KMS-11 (cell line): ENCODE data around the gene EIF5.
"Not testable (repeated sequence)": the region's sequence is repeated elsewhere in the genome, so short reads cannot be mapped to it uniquely, and the experiment has no call there.

Source experiments
- H2AFZ ChIP-seq: fragments of 200-600 bp; sonication (generic); 2 replicates; pipeline ENCODE4 v1.6.1; 2016; ENCODE audit warnings: antibody characterized with exemption, mixed run types, low read depth
- H3K27ac ChIP-seq: fragments of 200-600 bp; sonication (generic); 2 replicates; pipeline ENCODE4 v1.6.1; 2016; ENCODE audit warnings: mild to moderate bottlenecking, mixed run types
- H3K27me3 ChIP-seq: fragments of 200-600 bp; sonication (generic); 2 replicates; pipeline ENCODE4 v1.6.1; 2017; ENCODE audit warnings: mild to moderate bottlenecking, low read depth, mixed run types, moderate library complexity; ENCODE audit not compliant: insufficient read depth
- H3K36me3 ChIP-seq: fragments of 200-600 bp; sonication (generic); 2 replicates; pipeline ENCODE4 v1.6.1; 2017; ENCODE audit warnings: mild to moderate bottlenecking, mixed run types; ENCODE audit not compliant: insufficient read depth
- H3K4me1 ChIP-seq: fragments of 200-600 bp; sonication (generic); 2 replicates; pipeline ENCODE4 v1.6.1; 2016; ENCODE audit warnings: mild to moderate bottlenecking, low read depth, mixed run types; ENCODE audit not compliant: poor library complexity, severe bottlenecking
- H3K4me2 ChIP-seq: fragments of 200-600 bp; sonication (generic); 2 replicates; pipeline ENCODE4 v1.7.0; 2016; ENCODE audit warnings: mild to moderate bottlenecking, mixed run types
- H3K4me3 ChIP-seq: fragments of 200-600 bp; sonication (generic); IDR thresholded peaks from 2 replicates; pipeline ENCODE4 v1.6.1; 2017; ENCODE audit warnings: low read depth, low read length, mixed read lengths; ENCODE audit not compliant: insufficient read depth
- H3K79me2 ChIP-seq: fragments of 200-600 bp; sonication (generic); 2 replicates; pipeline ENCODE4 v1.6.1; 2016; ENCODE audit warnings: low read depth, mixed run types; ENCODE audit not compliant: insufficient read depth
- H3K9ac ChIP-seq: fragments of 200-600 bp; sonication (generic); 2 replicates; pipeline ENCODE4 v1.6.1; 2016; ENCODE audit warnings: mild to moderate bottlenecking, mixed run types
- H4K20me1 ChIP-seq: fragments of 200-600 bp; sonication (generic); 2 replicates; pipeline ENCODE4 v1.6.1; 2016; ENCODE audit warnings: mild to moderate bottlenecking, mixed run types; ENCODE audit not compliant: insufficient read depth
- TF ChIP-seq, protein P1 (sequence below): fragments of 200-600 bp; sonication (generic); conservative IDR thresholded peaks from 2 replicates; pipeline ENCODE4 v1.6.1; 2017; ENCODE audit warnings: low read depth, mild to moderate bottlenecking, antibody characterized with exemption, low read length, moderate library complexity, mixed read lengths

Gene EIF5

GRCh38 chr14:103349982-103350381 is 15.9 kb downstream of the EIF5 start:
- no peak overlapping the region for H3K4me2 ChIP-seq
- TF ChIP-seq, protein P1, sequence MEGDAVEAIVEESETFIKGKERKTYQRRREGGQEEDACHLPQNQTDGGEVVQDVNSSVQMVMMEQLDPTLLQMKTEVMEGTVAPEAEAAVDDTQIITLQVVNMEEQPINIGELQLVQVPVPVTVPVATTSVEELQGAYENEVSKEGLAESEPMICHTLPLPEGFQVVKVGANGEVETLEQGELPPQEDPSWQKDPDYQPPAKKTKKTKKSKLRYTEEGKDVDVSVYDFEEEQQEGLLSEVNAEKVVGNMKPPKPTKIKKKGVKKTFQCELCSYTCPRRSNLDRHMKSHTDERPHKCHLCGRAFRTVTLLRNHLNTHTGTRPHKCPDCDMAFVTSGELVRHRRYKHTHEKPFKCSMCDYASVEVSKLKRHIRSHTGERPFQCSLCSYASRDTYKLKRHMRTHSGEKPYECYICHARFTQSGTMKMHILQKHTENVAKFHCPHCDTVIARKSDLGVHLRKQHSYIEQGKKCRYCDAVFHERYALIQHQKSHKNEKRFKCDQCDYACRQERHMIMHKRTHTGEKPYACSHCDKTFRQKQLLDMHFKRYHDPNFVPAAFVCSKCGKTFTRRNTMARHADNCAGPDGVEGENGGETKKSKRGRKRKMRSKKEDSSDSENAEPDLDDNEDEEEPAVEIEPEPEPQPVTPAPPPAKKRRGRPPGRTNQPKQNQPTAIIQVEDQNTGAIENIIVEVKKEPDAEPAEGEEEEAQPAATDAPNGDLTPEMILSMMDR: no peak
- H2AFZ ChIP-seq: no peak overlapping the region

GRCh38 chr14:103353362-103353761 is 19.3 kb downstream of the EIF5 start:
- H3K79me2 ChIP-seq: no peaks in the 10 kb centered on the region
- no peak overlapping the region for H3K4me2 ChIP-seq
- H3K27me3 ChIP-seq: no peaks in the 10 kb centered on the region
- H3K4me3 ChIP-seq: no peak overlapping the region
- H2AFZ ChIP-seq: no peak overlapping the region
- no peaks in the 10 kb centered on the region for H3K4me1 ChIP-seq
- no peak overlapping the region for H3K9ac ChIP-seq
- no peaks in the 10 kb centered on the region for H3K36me3 ChIP-seq
- H4K20me1 ChIP-seq: no peaks in the 10 kb centered on the region
- TF ChIP-seq, protein P1: no peak
- H3K27ac ChIP-seq: no peak overlapping the region

More at GRCh38 chr14:103349982-103350381, 15.9 kb downstream of the EIF5 start:
- Histone ChIP-seq H3K27me3 (no peaks in the 10 kb centered on the region), H3K4me3 (no peak overlapping the region), H4K20me1 (no peaks in the 10 kb centered on the region), H3K9ac (no peak overlapping the region), H3K27ac (no peak overlapping the region), H3K4me1 (no peaks in the 10 kb centered on the region), H3K36me3 (no peaks in the 10 kb centered on the region), H3K79me2 (no peaks in the 10 kb centered on the region)

- Histone ChIP-seq H3K36me3 (no peaks in the 10 kb centered on the region), H3K4me2 (no peak overlapping the region), H3K4me1 (no peaks in the 10 kb centered on the region)
These were observed 20.1 kb downstream of the EIF5 start for GRCh38 chr14:103354141-103354540.

DNA sequence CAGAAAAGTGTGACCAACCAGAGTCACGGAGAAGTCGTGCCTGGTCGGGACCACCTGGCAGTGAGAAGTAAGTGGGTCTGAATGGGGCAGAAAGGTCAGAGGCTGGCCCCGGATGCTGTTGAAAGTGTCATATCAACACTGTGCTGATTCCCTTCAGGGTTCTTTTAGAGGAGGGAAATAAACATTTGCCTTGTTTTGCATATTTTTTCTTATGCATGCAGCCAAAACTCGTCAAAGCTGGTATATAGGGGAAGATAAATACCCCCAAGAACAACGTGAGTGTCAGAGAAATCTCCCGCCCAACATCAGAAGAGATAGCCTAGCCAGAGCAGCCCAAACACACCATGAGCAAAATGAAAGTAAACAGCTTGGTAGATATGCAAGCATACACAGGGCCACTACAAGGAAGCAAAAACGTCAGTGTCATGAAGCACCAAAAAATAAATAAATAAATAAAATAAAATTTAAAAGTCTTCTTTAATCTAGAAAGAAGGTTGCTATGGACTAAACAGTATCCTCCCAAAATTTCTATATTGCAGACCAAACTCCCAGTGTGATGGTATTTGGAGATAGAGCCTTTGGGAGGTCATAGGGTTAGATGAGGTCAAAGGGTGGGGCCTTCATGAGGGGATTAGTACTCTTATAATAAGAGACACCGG is 22.1 kb downstream of the EIF5 start:
- Histone ChIP-seq H3K4me2 (no peak overlapping the region), H3K27ac (no peak overlapping the region), H3K9ac (no peak overlapping the region), H4K20me1 (no peaks in the 10 kb centered on the region), H2AFZ (no peak overlapping the region), H3K79me2 (no peaks in the 10 kb centered on the region), H3K4me3 (no peak overlapping the region), H3K27me3 (no peaks in the 10 kb centered on the region), H3K4me1 (no peaks in the 10 kb centered on the region), H3K36me3 (no peaks in the 10 kb centered on the region)
- TF ChIP-seq, protein P1: no peak

More at GRCh38 chr14:103354141-103354540, 20.1 kb downstream of the EIF5 start:
- no peak overlapping the region for H3K9ac ChIP-seq
- H2AFZ ChIP-seq: no peak overlapping the region
- H3K27me3 ChIP-seq: no peaks in the 10 kb centered on the region
- H4K20me1 ChIP-seq: no peaks in the 10 kb centered on the region
- no peak overlapping the region for H3K4me3 ChIP-seq
- no peak overlapping the region for H3K27ac ChIP-seq
- no peaks in the 10 kb centered on the region for H3K79me2 ChIP-seq
- TF ChIP-seq, protein P1: no peak

DNA sequence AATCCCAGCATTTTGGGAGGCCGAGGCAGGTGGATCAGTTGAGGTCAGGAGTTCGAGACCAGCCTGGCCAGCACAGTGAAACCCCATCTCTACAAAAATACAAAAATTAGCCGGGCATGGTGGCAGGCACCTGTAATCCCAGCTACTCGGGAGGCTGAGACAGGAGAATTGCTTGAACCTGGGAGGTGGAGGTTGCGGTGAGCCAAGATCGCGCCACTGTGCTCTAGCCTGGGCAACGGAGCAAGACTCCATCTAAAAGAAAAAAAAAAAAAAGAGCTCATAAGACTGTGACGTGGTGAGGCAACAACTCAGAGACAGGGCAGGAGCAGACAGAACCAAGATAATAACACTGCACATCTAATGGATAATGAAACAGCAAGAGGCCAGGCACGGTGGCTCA is 23.5 kb downstream of the EIF5 start:
- H2AFZ ChIP-seq, H3K4me1 ChIP-seq, H4K20me1 ChIP-seq, H3K36me3 ChIP-seq, H3K79me2 ChIP-seq, H3K27me3 ChIP-seq, H3K9ac ChIP-seq, H3K4me3 ChIP-seq, H3K4me2 ChIP-seq, H3K27ac ChIP-seq: not testable (repeated sequence)
